ENCODE results near the gene PLTP.

The PLTP gene

GRCh38 chr20:45867819-45868176, 44.2 kb downstream of the PLTP start:
- DNase-seq, result no peak

DNA sequence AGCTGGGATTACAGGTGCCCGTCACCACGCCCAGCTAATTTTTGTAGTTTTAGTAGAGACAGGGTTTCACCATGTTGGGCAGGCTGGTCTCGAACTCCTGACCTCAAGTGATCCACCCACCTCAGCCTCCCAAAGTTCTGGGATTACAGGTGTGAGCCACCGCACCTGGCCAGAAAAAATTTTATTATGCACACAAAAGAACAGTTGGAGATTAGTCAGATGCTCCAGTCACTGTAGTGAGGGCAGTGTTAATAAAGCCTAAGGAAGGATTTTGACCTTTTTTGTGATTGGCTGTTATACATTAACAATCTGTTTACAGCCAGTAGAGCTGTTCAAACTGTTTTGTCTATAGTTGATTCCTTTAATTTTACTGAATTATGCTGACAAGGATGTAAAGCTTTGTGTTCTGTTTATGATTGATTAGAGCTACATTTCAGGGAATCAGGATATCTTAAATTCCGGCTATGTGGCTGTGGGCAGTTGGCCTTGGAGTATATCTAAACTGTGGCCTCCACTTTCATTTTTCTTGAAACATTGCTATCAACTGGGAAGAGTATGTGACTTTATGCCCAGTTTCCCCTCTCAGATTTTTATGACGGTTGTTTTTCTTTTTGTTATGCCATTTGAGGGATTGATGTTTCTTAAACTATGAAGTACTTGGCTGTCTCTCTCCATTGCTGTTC, 44.7 kb downstream of the PLTP start:
- DNase-seq, result no peak

DNA sequence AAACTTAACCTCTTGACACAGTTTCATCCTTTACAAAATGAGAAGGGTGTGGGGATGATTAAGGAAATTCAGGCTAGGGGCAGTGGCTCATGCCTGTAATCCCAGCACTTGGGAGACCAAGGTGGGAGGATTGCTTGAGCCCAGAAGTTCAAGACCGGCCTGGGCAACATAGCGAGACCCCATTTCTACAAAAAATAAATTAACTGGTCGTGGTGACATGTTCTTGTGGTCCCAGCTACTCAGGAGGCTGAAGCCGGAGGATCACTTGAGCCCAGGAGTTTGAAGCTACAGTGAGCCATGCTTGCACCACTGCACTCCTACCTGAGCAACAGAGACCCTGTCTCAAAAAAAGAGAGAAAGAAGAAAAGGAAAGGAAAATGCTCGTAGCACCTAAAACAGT, 45.5 kb downstream of the PLTP start:
- DNase-seq, result no peak

- DNase-seq, result no peak
Measured at GRCh38 chr20:45863543-45864470, 48.1 kb downstream of the PLTP start.

GRCh38 chr20:45861221-45862075, 50.5 kb downstream of the PLTP start:
- no peak for DNase-seq

GRCh38 chr20:45860560-45861220, 51.3 kb downstream of the PLTP start:
- DNase-seq, result no peak

GRCh38 chr20:45859916-45860315, 52.0 kb downstream of the PLTP start:
- DNase-seq, result no peak

DNA sequence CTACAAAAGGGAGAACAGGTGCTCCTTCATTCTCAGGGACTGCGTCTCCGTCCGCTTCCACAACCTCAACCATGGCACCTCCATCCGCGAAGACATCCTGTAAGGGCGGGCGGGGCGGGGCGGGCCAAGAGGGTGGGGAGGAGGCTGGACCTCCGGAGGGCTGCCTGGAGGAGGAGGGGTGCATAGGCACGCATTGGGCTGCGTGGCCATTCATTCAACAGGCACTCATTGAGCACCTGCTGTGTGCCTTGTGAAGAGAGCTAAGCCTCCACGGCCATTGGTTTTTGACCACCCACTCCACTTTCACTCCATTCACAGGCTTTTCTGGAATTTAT, 54.1 kb downstream of the PLTP start:
- DNase-seq, result no peak

DNA sequence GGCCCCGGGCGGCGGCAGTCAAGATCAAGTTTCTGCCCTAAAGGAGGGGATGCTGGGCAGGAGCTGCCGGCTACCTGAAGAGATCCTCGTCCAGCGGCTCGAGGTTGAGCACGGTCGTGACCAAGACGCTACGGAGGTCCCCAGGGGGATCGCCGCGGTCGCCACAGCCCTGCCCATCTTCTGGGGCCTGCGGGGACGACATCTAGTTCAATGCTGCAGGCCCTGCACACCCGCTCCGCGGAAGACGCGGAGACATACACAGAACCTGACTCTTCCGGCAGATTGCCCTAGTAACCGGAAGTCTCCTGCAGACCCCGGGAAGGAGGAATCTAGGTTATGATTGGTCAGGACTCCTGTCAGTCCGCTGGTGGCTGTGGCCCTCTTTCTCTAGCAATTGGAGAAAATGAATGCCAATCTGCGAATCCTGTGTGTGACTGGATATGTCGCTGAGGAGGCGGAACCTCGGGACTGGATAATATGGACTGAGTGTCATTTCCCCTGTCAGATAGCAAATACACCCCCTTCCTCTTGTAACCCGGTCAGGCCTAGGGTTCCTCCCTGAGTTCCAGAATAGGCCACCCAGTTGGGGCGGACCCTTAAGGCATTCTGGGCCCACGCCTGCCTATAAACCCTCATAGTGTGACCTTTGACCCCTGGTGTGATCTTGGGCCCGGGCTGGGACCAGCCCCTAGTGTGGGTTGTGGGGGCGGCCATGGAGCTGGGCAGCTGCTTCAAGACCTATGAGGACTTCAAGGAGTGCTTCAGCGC, 54.7 kb downstream of the PLTP start, which contains the start of the genes ACOT8 and ZSWIM3:
Gene ACOT8, minus strand, starts transcription at position 279 of the 768 bp plus-strand sequence. Its CDS starts 77 bp downstream, at position 202.
Gene ZSWIM3, plus strand, starts transcription at position 501 of the 768 bp plus-strand sequence. Its CDS starts 212 bp downstream, at position 713.
- DNase-seq, result no peak

DNA sequence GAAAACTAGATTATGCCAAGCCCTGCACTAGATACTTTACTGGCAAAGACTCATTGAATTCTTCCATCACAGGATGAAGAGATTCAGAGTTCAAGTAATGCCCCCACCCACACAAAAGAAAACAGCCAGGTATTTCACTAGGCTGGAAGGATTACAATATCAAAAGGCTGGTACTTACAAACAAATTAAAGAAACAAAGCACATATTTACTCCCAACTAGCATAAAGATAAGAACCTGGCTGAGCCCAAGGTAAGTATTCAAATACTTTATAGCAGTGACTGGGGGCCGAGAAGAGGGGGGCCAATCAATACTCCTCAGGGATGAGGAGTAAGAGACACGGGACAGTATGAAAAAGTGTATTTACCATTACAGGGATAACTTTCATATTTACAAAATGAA, 58.5 kb downstream of the PLTP start:
- no peak for DNase-seq

- no peak for DNase-seq
Measured at GRCh38 chr20:45852326-45852725, 59.6 kb downstream of the PLTP start.

DNA sequence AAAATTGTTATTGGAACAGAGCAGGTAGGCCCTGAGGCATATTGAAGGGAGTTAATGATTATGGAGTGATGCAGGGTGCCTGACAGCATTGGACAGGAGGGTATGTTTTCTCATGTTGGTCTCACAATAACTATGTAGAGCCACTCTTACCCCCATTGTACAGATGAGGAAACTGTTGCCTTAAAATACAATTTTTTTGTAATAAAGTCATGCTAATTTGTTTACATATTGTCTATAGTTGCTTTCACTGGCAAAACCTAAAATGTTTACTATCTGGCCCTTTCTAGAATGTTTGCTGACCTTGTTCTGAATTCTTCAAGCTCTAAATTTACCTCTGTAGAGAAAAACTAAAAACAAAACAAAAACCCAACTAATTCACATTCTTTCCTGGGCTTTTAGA, 60.5 kb downstream of the PLTP start:
- no peak for DNase-seq

GRCh38 chr20:45850926-45851325, 61.0 kb downstream of the PLTP start:
- DNase-seq, result no peak

- no peak for DNase-seq
Measured at GRCh38 chr20:45850238-45850637, 61.7 kb downstream of the PLTP start.

DNA sequence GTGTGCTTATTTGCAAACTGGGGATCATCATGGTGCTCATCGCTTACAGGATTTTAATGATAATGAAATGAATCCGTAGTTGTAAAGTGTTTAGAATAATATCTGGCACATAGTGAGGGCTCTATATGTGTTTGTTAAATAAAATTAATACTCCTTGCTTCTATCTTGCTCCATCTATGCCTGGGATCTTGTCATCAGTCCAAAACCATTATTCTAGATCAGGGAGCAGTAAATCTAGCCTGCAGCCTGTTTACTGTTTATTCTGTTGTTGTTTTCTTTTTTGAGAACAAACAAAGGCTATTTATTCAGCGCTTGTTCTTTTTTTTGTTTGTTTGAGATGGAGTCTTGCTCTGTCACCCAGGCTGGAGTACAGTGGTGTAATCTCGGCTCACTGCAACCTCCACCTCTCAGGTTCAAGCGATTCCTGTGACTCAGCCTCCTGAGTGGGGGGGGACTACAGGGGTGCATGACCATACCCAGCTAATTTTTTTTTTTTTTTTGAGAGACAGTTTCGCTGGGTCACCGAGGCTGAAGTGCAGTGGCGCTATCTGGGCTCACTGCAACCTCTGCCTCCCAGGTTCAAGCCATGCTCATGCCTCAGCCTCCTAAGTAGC, 62.9 kb downstream of the PLTP start:
- DNase-seq, result no peak

Data from activated gamma-delta T cell (primary cell).